ENCODE measurements around the gene ANXA11.
"Not testable (repeated sequence)": the region's sequence is repeated elsewhere in the genome, so short reads cannot be mapped to it uniquely, and the experiment has no call there.

GRCh38 chr10:80247611-80248010, 42.3 kb upstream of the ANXA11 start:
- TF ChIP-seq CTCF, POLR2A (IDR thresholded peaks at IDR 0.05): not testable (repeated sequence)
